HuH-7 (cell line): ENCODE data around the gene TXK.

Source experiments
- DNase-seq: peaks from one replicate; pipeline ENCODE4 v3.0.0; 2011; ENCODE audit warnings: low spot score

The TXK gene

DNA sequence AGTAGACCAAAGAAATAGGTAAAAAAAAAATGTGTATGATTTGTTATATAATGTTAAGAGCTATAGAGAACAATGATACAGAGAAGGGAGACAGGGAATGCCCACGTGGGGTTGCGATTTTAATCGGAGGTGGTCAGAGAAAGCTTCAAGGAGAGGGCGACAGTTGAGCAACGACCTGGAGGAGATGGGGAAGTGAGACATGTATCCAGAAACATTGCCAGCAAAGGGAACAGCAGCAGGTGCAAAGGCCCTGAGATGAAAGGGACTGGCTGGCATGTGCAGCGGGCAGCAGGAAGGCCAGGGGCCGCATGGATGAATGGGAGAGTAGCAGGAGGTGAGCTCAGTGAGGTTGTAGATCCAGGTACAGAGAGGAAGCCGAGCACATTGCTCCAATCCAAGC, 84.6 kb downstream of the TXK start:
- no peak for DNase-seq

DNA sequence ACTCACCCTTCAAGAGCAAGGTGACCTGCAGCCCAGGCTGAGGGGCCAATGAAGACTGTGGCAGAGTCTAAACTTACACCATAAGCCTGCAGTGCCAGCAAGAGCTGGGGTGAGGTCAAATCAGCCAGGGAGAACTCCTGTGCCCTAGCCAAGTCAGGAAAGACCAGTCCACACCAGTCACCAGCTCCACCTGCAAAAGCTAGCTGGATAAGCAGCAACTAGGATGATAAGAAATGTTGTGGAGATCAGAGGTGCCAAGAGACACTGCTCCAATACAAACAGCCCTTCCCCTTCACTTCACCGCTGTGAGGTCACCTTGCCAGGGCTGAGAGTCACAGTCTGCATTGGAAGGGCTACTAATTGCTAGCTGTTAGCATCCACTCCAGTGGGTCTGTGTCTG, 86.2 kb downstream of the TXK start:
- DNase-seq: no peak

DNA sequence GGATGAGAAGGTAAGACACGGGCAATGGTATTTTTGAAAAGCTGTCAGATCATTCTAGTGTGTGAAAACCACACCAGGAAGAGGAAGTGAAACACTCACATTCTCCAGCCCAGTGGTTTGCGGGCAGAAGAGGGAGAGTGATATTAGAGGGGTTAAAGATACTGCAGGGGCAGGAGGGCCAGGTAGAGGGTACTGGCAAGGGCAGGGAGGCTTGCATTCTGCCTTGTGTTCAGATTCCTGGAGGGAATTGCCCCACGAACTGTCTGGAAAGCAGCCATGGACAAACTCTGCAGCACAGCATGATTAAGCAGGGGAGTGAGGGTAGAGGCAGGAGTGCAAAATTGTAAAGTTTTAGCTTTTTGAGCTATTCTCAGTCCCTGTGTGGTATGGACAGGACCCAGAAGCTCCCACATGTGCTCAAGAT, 86.6 kb downstream of the TXK start:
- DNase-seq: no peak

DNA sequence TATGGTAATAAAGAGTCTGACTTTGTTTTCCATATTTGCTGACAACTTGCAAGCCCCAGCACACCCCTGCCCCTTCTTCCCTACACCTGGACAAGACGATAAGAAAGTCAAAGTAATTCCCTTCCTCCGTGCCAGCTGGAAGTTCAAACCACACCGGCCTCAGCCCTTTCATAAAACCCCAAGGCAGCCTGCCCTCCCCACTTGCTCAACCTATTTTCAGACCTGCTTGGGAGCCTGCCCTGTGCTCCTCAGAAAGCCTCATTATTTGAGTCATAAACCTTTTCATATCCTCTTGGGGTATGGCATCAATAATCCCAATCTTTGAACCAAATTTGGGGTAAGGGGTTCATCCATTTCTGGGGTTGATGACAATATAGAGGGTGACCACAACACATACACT, 88.0 kb downstream of the TXK start:
- DNase-seq: no peak

DNA sequence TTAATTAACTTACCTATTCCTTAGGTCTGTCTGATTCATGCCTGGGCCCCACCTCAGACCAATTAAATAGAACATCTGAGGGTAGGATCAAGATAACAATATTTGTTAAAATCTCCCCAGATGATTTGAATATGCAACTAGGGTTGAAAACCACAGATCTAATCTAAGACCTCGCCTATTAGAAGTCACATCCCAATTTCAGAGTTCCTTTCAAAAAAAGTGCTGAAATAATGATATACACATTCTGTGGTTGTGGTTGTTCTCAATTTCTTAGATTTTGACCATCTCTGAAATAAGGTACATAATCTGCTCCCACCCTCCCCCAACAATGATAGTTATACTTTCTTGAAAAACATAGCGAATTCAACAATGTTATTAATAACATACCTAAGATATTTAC, 89.8 kb downstream of the TXK start:
- DNase-seq: no peak

DNA sequence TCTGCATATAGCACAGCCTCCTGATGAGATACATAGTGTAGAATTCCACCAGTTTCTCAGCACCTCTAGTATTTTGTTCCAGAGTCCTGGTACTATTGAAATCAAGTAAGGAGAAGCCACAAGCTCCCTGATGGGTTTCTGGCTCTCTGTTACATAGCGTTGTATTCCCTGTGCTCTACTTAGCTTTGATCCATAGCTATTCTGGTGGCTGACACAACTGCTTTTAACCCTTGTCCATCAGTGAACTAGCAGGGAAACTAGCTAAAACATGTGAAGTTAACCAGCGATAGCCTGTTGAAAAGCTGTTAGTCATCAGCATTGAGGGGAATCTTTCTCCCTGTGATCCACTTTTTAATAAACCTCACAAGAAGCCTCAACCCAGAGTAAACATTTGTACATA, 90.5 kb downstream of the TXK start:
- no peak for DNase-seq

DNA sequence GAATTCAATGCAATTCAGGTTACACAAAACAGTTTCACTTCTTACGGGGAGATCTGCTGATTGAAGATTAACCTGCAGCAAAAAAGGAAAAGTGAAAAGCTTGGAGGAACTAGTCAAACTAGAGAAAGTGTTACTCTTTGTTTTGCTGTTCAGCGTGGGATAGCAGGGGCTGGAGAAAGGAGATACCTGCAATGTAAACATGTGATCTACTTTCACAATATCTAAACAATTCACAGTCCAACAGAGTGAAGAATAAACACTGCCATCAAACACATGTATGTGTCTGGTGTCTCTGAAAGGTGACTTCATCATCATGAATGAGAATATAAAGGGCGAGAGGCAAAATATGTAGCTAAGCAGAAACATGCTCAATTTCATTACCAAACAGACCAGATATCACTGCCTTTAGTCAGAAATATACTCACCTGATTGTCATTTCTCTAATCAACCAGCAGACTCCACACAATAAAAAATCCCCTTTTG, 91.0 kb downstream of the TXK start:
- DNase-seq: peak; percentile 41

DNA sequence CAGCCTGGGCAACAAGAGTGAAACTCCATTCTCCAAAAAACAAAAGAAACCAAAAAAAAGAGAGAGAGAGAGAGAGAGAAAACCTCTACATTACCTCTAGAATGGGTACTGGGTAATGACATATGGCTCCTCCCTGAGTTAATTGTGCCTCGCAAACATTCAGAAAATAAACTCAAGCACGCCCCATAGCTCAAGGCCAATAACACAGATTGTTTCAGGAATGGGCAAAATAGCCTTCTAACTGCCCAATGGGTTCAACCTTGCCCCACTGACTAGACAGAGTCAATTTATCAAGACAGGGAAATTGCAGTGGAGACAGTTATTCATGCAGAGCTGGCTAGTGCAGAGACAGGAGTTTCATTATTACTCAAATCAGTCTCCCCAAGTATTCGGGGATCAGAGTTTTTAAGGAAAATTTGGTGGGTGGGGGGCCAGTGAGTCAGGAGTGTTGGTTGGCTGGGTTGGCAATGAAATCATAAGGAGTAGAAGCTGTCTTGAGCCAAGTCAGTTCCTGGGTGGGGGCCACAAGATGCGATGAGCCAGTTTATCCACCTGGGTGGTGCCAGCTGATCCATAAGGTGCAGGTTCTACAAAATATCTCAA, 92.4 kb downstream of the TXK start:
- no peak for DNase-seq

DNA sequence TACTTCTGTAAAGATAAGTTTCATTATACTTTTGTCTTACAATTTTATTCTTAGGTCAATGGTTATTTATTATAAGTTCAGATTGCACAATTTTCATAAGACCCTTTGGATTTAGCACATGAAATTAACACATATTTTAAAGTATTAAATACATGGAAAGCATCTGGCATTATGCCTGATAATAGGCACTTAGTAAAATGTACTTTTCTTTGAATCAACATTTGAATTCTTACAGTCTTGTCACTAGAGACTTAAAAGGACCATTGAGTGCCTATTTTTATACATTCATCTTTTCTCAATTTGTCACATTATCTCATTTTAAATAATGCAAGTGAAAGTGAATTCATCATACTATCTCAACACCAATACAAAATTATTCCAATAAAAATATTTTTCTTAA, 94.5 kb downstream of the TXK start:
- DNase-seq: no peak

DNA sequence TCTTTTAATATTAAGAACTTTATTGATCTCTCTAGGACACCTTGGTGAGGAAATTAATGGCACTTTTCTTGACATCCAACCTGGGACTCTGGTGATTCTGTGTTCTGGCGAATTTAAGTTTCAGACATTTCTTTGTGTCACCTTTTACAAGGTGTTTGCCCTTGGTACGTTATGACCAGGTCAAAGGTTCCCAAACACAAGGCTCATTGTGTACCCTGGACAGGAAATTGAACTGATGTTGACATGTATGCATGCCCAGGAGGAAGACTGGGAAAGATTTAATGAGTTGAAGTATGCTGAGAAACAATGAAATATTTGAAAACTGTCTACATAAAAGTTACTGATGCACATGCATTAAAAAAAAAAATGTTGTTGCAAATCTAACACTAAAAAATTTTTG, 95.4 kb downstream of the TXK start:
- peak; percentile 37 for DNase-seq

DNA sequence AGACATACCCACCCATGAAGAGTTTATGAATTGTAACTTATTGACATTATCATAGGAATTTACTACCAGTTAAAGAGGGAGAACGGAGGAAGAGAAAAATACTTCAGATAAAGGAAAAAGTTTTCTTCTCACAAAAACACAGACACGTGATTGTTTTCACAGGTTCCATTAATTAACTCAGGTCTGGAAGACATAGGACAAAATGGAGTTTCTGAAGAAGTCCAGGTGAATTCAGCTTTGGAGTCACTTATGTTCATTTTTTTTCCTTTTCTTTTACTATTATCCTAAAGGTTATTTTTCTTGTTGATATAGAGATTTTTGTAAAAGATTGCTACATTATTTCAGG, 97.0 kb downstream of the TXK start:
- no peak for DNase-seq

DNA sequence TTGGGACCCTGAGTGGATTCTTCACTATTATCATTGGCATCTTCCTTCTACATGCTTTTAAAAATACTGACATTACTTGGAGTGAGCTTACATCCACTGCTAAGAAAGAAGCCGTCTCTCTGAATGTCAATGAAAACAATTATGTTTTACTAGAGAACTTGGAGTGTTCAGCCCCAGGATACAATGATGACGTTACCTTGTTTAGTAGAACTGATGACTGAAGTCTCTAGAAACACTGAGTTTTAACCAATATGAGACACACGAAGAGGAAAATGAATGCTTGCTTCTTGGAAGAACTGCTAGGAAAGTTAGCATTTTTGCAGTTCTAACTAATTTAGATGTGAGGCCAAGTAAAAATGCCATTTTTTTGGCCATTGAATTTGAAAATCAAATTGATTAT, 98.1 kb downstream of the TXK start:
- DNase-seq: no peak

DNA sequence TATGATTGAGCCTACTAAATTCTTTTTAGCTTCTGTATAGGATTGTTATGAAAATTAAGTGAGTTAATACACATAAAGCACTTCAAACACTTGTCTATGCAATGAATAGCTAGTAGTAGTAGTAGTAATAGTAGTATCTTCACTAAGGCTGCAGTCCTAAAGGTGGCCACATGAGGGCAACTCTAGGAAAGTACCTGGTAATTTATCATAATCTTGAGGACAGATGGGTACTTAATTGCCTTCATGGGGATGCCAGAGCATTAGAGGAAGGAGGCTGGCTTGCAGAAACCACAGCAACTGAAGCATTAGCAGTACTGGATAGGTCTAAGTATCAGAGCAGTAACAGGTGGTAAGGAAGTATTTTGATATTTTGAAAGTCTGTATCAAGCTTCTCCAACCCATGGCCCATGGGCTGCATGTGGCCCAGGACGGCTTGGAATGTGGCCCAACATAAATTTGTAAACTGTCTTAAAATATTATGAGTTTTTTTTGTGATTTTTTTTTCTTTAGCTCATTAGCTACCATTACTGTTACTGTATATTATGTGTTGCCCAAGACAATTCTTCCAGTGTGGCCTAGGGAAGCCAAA, 100.1 kb downstream of the TXK start:
- no peak for DNase-seq

DNA sequence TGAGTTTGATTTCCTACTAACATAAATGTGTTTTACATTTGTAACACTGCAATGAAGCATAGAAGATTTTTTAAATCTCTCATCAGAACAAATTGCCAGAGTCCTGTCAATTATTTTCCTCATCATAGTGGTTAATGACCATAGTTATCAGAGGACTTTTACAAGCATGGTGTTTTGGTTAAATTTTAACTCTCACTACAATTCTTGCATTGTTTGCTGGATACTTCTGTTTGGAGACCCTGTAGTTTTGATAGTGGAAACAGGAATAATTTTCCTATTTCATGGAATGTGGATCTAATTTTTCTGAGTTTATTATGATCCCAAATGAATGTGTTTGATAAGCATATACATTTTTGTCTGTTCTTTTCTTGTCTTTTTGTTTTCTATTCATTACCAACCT, 100.6 kb downstream of the TXK start:
- DNase-seq: no peak

DNA sequence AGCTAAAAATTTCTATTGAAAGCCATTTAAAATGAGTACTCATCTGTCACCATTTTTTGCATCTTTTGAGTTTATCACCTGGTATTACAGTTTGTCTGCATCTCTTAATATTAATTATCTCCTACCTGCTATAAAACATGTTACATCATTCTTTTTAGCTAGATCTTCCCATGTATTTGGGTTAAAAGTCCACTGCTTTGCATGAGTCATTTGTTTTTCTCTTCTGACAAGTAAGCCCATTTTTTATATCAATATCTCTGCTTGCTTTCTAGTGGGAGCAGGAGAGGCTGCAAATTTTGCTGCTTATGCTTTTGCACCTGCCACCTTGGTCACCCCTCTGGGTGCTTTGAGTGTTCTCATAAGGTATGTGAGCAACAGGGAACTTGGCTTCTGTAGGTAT, 101.3 kb downstream of the TXK start:
- no peak for DNase-seq

DNA sequence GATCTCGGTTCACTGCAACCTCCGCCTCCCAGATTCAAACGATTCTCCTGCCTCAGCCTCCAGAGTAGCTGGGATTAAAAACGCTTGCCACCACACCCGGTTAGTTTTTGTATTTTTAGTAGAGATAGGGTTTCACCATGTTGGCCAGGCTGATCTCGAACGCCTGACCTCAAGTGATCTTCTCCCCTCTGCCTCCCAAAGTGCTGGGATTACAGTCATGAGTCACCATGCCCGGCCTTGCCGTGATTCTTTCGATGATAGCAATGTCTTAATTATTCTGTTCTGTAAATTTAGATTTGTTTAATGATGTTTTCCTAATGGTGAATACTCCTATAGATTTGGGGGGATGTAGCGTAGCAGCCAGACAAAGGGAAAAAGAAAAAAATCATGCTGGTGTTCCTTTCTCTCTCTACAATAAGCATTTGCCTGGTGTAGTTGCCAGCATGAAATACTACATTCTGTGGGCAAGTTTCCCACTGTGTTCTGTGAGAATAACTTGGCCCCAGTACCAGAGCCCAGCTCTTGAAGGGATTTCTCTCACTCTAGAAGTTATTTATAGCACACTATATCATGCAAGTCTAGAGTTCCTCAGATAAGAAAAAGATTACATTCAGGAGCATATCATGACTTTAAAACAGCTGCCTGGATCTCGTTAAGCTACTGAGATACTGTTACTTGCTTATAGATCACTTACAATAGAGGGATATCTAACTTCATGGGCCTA, 102.1 kb downstream of the TXK start:
- DNase-seq: no peak

DNA sequence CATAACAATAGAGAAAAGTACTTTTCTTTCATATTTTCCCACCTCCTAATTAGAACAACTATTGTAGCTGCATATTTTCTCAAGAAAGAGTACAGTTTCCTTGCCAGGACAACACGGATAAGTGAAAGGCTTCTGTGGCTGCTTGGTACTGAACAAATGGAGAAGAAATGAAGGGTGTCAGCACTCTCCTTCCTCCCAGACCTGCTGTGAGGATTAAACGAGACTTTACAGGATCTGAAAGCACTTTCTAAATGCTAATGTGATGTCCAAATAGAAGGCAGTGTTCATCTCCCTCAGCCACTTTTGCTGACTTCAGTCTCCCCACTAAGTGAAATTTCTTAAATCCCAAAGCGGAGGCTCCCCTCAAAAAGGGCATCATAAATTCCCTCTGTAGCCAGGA, 103.6 kb downstream of the TXK start:
- DNase-seq: no peak

DNA sequence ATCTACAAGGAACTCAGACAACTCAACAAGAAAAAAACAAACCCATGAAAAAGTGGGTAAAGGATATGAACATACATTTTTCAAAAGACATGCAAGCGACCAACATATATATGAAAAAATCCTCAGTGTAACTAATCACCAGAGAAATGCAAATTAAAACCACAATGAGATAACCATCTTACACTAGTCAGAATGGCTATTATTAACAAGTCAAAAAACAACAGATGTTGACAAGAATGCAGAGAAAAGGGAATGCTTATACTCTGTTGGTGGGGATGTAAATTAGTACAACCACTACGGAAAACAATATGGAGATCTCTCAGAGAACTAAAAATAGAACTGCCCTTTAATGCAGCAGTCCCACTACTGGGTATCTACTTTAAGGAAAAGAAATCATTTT, 105.4 kb downstream of the TXK start:
- no peak for DNase-seq

DNA sequence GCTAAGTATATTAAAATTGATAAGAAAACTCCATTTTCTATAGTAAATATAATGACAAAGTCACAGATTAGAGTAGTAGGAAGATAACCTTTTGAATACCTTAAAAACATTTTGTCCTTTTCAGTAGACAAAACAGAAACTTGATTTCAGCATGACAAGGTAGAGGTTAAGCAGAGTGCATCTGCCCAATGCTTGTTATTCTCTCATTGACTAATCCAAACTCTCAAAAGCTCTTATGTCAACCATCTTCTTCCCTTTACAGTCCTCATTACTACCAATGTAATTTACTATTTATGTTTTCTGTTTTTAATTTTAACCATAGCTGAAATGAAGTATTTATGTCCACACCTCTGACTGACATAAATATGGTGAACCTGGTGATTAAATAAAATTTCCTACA, 106.4 kb downstream of the TXK start:
- DNase-seq: no peak

DNA sequence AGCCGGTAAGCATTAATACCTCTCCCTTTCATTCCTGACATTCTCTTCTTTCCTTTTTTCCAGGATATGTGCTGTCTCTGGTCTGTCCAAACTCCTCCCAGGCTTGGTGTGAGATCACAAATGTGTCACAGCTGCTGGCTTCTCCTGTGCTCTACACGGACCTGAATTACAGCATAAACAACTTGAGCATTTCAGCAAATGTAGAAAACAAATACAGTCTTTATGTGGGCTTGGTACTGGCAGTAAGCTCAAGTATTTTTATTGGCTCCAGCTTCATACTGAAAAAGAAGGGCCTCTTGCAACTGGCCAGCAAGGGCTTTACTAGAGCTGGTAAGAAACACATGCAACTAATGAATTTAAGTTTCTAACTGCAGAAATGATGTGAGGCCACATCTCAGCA, 109.0 kb downstream of the TXK start:
- no peak for DNase-seq

DNA sequence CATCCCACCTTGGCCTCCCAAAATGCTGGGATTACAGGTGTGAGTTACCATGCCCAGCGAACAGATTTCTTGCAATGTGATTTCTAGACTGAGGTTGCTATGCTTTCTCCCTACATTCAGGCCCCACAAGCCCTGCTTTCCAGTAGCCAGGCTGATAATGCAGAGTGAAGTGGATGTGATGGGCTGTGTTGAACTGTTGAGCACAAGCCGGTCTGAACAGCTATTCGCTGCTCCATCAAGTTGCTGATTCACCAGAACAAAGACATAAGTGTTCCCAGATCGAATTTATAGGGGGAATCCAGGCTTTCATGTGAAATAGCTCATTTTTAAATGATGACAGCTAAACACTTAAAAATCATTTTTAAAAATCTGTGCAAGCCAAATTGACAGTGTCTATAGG, 109.5 kb downstream of the TXK start:
- no peak for DNase-seq

DNA sequence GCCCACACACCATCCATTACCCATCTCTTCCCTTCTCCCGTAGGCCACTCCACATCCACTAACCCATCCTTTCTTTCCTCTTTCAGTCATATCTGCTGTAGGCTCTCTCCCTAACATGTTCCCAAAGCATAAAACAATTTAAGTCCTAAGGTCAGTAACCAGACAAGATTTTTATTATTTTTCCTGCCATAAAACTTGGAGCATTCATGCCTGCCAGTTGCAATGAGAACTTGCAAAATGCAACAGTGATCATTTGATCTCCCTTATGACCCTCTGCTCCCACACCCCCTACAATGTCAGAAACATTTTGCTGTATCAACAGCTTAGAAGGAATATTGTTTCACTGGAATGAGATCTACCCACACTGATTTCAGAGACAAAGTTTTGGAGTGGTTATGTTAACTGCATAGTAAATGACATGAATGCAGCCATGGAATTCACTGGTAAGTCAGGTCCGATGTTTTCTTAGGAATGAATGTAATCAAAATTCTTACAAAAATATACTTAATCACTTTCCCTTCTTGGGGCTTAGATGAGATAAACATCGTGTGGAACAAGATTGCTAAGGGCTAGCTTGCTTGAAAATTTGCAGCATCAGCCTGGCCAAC, 111.8 kb downstream of the TXK start:
- no peak for DNase-seq

DNA sequence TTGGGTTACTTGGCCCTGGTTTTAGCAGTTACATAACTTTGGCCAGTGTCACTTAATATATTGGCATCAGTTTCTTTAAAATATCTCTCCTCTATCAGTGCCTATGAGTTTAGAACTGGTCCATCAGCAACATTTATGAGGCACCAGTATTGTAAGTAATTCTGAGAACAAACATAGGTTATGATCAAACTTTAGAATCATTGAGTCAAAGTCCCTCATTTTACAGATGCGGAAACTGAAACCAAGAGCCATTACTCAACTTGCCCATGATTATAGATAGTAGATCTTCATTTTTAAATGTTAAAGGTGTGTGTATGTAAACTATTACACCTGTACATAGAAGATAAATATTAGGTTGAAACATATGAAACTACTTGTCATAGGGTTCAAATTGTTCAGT, 113.0 kb downstream of the TXK start:
- no peak for DNase-seq
